ENCODE measurements around the gene TANK. TPM values are rescaled to one million over a fixed set of nuclear protein-coding genes. Genes with fewer than 3 reads are reported as not detected.
"Not testable (repeated sequence)": the region's sequence is repeated elsewhere in the genome, so short reads cannot be mapped to it uniquely, and the experiment has no call there.

The TANK gene
- total RNA-seq, 1 experiment from 2014 or later: 17.8 TPM

DNA sequence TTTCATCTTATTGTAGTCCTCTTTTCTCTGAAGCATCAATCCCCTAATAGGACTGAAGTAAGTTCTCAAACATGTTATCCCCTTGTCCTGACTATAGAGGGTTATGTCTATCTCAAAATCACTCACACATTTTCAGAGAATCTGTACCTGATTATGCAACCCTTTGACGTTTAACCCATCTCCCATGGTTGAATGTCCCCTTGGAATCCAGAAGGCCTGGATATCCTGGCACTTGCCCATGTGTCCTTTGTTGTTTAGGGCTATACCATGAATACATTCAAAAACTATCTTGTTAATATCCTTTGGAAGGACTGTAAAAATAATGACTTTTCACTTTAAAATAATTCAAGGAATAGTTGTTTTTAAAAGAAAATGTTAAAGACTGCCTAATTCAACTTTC, 81.7 kb downstream of the TANK start:
- H3K4me3 ChIP-seq (ENCODE audit: insufficient read depth, low read depth, low read length): no peak overlapping the region
- DNase-seq: no peak
- H3K36me3 ChIP-seq (replicated peaks; ENCODE audit: control insufficient read depth, insufficient read depth, low read length): no peaks in the 10 kb centered on the region
- peaks cover 45% of the 10 kb centered on the region for H3K27me3 ChIP-seq (ENCODE audit: control insufficient read depth, insufficient read depth, low read length)

GRCh38 chr2:161243312-161243711, 83.1 kb downstream of the TANK start:
- no peak for DNase-seq
- H3K27me3 ChIP-seq (ENCODE audit: control insufficient read depth, insufficient read depth, low read length): peaks cover 31% of the 10 kb centered on the region
- H3K4me3 ChIP-seq (ENCODE audit: insufficient read depth, low read depth, low read length): no peak overlapping the region
- H3K36me3 ChIP-seq (replicated peaks; ENCODE audit: control insufficient read depth, insufficient read depth, low read length): no peaks in the 10 kb centered on the region

- no peaks in the 10 kb centered on the region for H3K36me3 ChIP-seq (replicated peaks; ENCODE audit: control insufficient read depth, insufficient read depth, low read length)
- peak overlapping the region; percentile 37 for H3K4me3 ChIP-seq (ENCODE audit: insufficient read depth, low read depth, low read length)
- DNase-seq: peak; percentile 31
- peaks cover 29% of the 10 kb centered on the region for H3K27me3 ChIP-seq (ENCODE audit: control insufficient read depth, insufficient read depth, low read length)
These were observed 83.7 kb downstream of the TANK start for GRCh38 chr2:161243905-161244304.

- DNase-seq: peak; percentile 57
- Histone ChIP-seq H3K4me3 (ENCODE audit: insufficient read depth, low read depth, low read length) (peak overlapping the region; percentile 37), H3K27me3 (ENCODE audit: control insufficient read depth, insufficient read depth, low read length) (peaks cover 27% of the 10 kb centered on the region)
- H3K36me3 ChIP-seq (replicated peaks; ENCODE audit: control insufficient read depth, insufficient read depth, low read length): not testable (repeated sequence)
These were observed 84.4 kb downstream of the TANK start for GRCh38 chr2:161244387-161245260.

DNA sequence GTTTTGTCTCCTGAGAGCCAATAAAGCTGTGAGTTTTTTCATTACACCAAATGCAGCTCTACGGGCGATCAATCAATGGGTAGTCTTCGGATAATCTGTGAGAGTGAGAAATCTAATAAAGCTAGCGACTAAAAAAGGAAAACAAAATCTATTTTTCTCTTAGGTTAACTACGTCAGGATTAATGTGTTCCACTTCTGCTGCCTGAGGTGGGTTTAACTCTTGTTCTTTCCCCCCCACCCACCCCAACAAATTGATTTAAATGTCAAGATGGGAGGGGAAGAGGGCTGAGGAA, 85.0 kb downstream of the TANK start:
- Histone ChIP-seq H3K4me3 (ENCODE audit: insufficient read depth, low read depth, low read length) (peak overlapping the region; percentile 37), H3K36me3 (replicated peaks; ENCODE audit: control insufficient read depth, insufficient read depth, low read length) (no peaks in the 10 kb centered on the region), H3K27me3 (ENCODE audit: control insufficient read depth, insufficient read depth, low read length) (peaks cover 21% of the 10 kb centered on the region)
- DNase-seq: no peak

DNA sequence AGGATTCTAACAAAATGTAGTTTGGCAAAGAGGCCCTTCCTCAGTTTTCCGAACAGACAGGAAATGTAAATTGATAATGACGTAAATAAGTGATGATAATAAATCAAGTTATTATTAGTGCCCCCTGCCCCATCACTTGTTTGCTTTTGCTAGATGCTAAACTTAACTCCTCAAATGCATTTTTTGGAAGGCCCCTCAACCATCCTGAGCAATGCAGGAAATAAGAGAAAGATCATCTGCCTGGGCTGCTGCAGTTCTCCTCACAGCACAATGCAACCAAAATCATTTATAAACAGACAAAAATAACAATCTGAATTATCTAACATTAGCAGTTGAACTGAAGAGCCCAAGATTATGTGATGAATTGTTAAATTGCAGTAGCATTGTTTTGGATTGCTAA, 85.4 kb downstream of the TANK start:
- Histone ChIP-seq H3K27me3 (ENCODE audit: control insufficient read depth, insufficient read depth, low read length) (peaks cover 16% of the 10 kb centered on the region), H3K4me3 (ENCODE audit: insufficient read depth, low read depth, low read length) (no peak overlapping the region; the same call in 1 of the 2 replicates), H3K36me3 (replicated peaks; ENCODE audit: control insufficient read depth, insufficient read depth, low read length) (no peaks in the 10 kb centered on the region)
- DNase-seq: no peak

DNA sequence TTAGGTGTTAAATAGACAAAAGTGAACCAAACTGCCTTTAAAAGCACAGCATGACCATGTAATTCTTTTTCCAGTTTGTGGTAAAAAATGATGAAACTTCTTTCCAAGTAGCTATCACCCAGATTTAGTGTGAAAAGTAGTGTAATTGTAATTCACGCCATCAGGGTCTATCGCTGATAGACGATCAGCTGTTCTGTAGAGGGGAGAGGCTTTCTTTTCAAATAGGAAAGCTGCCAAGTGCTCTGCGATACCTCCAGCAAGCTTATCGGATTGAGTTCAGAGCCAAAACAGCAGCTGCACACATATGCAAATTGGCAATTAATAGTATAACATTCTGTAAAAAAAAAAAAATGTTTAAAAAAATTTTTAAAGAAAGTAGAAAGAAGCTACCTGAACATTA, 86.1 kb downstream of the TANK start:
- Histone ChIP-seq H3K27me3 (ENCODE audit: control insufficient read depth, insufficient read depth, low read length) (peaks cover 12% of the 10 kb centered on the region), H3K36me3 (replicated peaks; ENCODE audit: control insufficient read depth, insufficient read depth, low read length) (no peaks in the 10 kb centered on the region), H3K4me3 (ENCODE audit: insufficient read depth, low read depth, low read length) (no peak overlapping the region)
- no peak for DNase-seq

DNA sequence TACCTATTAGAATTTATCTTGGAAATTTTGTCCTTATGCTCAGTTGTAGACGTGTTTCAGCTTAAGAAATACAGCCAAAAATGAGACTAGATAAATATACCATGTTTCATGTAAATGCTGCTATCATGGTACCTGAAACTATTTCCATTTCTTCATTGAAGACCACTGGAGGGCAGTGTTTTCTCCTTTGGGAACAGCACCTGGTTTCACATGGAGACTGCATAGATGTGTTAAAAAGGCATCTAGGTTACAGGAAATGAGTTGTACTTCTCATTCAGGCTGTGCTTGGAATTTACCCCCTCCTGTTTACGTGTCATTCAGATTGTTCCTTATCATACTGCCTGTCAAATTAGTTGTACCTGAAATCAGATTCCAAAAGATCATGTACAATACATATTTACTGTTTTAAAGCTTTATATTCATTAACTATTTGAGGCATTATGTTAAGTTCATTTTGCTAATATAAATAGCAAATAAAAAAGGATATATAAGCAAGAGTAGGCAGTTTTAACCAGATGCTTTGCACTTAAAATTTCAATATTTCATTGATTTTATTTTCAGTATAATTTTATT, 90.7 kb downstream of the TANK start:
- H3K27me3 ChIP-seq (ENCODE audit: control insufficient read depth, insufficient read depth, low read length): no peaks in the 10 kb centered on the region
- no peaks in the 10 kb centered on the region for H3K36me3 ChIP-seq (replicated peaks; ENCODE audit: control insufficient read depth, insufficient read depth, low read length)
- H3K4me3 ChIP-seq (ENCODE audit: insufficient read depth, low read depth, low read length): no peak overlapping the region
- peak; percentile 68 for DNase-seq

DNA sequence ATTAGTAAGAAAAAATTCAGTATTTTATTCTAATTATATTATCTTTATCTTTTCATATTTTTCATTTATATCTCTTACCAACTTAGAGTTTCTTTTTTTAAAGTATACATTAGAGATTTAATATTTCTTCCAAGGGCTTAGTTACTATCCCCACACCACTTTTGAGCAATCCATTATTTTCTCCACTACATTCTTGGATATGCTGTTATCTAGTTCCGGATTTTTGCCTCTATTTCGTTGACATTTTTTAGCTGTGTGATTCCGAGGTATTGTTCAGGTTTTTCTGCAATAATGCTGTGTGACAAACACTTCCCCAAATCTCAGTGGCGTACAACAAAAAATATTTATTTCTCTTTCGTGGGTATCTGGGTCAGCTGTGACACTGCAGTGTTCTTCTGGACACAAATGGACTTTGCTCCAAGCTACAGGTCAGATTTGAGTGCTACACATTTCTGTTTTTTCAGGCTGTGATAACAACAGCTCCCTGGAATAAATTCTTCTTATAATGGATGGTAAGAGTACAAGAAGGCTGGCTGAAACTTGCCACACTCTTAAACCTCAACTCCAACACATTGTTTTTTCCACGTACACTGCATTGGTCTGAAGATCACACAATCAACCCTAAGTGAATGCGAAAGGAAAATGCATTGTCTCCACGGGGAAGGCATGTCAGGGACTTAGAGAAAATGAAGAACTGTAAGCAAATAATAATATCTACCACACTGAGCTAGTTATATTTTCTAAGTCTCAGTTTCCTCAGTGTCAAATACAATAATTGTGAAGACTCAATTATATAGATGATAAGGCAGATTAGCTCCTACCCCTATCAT, 97.1 kb downstream of the TANK start:
- Histone ChIP-seq H3K4me3 (ENCODE audit: insufficient read depth, low read depth, low read length) (no peak overlapping the region), H3K27me3 (ENCODE audit: control insufficient read depth, insufficient read depth, low read length) (no peaks in the 10 kb centered on the region), H3K36me3 (replicated peaks; ENCODE audit: control insufficient read depth, insufficient read depth, low read length) (no peaks in the 10 kb centered on the region)
- no peak for DNase-seq

DNA sequence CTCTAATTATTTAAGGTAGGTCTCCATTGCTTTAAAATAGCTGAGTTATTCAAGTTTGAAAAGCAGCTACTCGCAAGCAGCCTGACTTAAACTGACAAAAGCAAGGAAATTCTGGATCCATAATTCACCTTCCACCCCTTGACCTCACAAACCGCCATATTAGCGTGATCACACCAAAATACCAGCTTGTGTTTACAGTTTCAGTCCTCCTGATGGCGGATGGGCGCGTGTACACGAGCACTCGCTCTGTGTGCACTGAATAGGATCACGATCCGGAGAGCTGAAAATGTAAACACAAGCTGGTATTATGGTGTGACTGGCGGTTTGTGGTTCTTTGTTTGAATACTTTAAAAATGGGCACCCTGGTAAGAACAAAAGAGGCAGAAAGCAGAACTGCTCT, 105.6 kb downstream of the TANK start:
- no peaks in the 10 kb centered on the region for H3K36me3 ChIP-seq (replicated peaks; ENCODE audit: control insufficient read depth, insufficient read depth, low read length)
- no peaks in the 10 kb centered on the region for H3K27me3 ChIP-seq (ENCODE audit: control insufficient read depth, insufficient read depth, low read length)
- DNase-seq: no peak
- H3K4me3 ChIP-seq (ENCODE audit: insufficient read depth, low read depth, low read length): no peak overlapping the region

DNA sequence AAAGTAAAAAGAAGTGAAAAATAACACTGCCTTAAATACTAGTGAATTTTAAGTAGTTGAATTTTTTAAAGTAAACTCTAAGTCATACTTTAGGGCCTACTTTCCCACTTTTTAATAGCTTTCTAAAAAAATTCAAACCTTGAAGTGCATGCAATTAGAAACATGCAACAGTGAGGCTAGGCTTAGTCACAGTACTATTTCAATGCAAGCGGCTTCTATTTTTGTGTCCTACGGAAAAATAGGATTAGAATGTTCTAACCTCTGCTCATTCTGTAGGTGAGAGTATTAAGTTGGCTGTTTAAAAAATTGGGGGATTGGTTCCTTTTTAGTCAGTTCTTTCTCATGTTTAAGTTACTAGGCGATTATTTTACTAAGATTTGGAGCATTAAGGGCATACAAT, 108.9 kb downstream of the TANK start:
- H3K36me3 ChIP-seq (replicated peaks; ENCODE audit: control insufficient read depth, insufficient read depth, low read length): no peaks in the 10 kb centered on the region
- DNase-seq: no peak
- no peaks in the 10 kb centered on the region for H3K27me3 ChIP-seq (ENCODE audit: control insufficient read depth, insufficient read depth, low read length)
- H3K4me3 ChIP-seq (ENCODE audit: insufficient read depth, low read depth, low read length): no peak overlapping the region

- DNase-seq: peak; percentile 14
- H3K4me3 ChIP-seq (ENCODE audit: insufficient read depth, low read depth, low read length): no peak overlapping the region
- no peaks in the 10 kb centered on the region for H3K36me3 ChIP-seq (replicated peaks; ENCODE audit: control insufficient read depth, insufficient read depth, low read length)
- no peaks in the 10 kb centered on the region for H3K27me3 ChIP-seq (ENCODE audit: control insufficient read depth, insufficient read depth, low read length)
These were observed 113.0 kb downstream of the TANK start for GRCh38 chr2:161273038-161273760.

GRCh38 chr2:161278564-161279229, 118.5 kb downstream of the TANK start:
- H3K4me3 ChIP-seq (ENCODE audit: insufficient read depth, low read depth, low read length); H3K27me3 ChIP-seq (ENCODE audit: control insufficient read depth, insufficient read depth, low read length); H3K36me3 ChIP-seq (replicated peaks; ENCODE audit: control insufficient read depth, insufficient read depth, low read length): not testable (repeated sequence)
- peak; percentile 56 for DNase-seq

DNA sequence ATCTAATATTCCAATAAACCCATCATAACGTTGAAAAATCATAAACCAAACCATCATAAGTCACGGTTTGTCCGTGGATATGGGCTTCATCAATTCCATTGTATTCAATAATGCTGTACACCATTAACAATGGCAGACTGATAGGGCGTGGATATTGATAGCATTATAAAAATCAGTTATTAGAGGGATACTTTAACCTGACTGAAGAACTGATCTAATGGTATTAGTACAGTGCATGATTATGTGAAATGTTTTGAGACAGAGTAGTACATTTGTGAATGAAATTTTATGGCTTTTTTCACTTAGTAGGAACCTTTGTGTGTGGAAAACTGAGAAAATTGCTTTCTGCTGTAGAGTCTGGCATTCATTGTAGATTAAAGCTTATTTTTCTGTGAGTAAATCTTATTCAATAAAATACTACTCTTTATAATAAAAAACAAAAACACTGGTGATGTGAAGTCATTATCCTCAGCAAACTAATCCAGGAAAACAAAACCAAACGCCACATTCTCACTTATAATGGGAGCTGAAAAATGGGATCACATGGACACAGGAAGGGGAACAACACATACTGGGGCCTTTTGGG, 119.1 kb downstream of the TANK start:
- not testable (repeated sequence) for H3K27me3 ChIP-seq (ENCODE audit: control insufficient read depth, insufficient read depth, low read length); H3K4me3 ChIP-seq (ENCODE audit: insufficient read depth, low read depth, low read length); DNase-seq; H3K36me3 ChIP-seq (replicated peaks; ENCODE audit: control insufficient read depth, insufficient read depth, low read length)

All from H7 (cell line).